Renal cortical epithelial cell (primary cell): ENCODE results near the gene ZNF783. TPM values are rescaled to one million over a fixed set of nuclear protein-coding genes. Genes with fewer than 3 reads are reported as not detected.
"Not testable (repeated sequence)": the region's sequence is repeated elsewhere in the genome, so short reads cannot be mapped to it uniquely, and the experiment has no call there.

Source experiments
- DNase-seq: peaks from one replicate; pipeline ENCODE4 v3.0.0-alpha.2; 2011; ENCODE audit warnings: low read depth
- total RNA-seq: library from RNA; depleted of rRNA; stranded (reverse); fragments of >200 nt; gene quantifications from 2 replicates; pipeline ENCODE4 v1.2.3, GENCODE V29; 2014

Gene ZNF783
- total RNA-seq, 1 donor from 2014 or later = 10.8 TPM

- DNase-seq = no peak
Observed at GRCh38 chr7:149330914-149331567, 69.0 kb downstream of the ZNF783 start.

- not testable (repeated sequence) for DNase-seq
Observed at GRCh38 chr7:149332602-149333320, 70.8 kb downstream of the ZNF783 start.

DNA sequence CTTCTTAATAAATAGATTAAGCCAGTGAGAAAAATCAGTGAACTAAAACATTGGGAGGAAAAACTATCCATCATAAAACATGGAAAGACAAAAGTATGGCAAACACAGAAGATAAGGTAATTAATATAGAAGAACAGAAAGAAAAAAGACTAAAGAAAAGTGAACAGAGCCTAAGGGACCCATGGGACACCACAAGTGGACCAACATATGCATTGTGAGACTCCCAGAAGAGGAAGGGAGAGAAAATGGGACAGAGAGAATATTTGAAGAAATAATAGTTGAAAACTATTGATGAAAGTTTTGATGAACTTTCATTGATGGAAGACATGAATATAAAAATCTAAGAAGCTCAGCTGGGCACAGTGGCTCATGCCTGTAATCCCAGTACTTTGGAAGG lies 71.3 kb downstream of the ZNF783 start:
- DNase-seq = no peak

DNA sequence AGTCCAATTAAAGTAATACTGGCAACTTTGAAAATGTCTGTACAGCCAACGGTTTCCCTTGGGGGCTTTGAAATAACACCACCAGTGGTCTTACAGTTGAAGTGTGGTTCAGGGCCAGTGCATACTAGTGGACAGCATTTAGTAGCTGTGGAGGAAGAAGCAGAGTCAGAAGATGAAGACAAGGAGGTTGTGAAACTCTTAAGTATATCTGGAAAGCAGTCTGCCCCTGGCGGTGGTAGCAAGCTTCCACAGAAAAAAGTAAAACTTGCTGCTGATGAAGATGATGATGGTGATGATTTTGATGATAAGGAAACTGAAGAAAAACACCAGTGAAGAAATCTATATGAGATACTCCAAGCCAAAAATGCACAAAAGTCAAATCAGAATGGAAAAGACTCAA lies 72.2 kb downstream of the ZNF783 start:
- no peak for DNase-seq

Other genes with a start within 250 kb of the ZNF783 start
- gene PDIA4, start 233.7 kb upstream of the ZNF783 start, total RNA-seq = 254 and 463 TPM in 2 replicates
- gene ZNF786, start 171.5 kb upstream of the ZNF783 start, total RNA-seq = 6.4 and 14.9 TPM in 2 replicates
- gene ZNF425, start 135.9 kb upstream of the ZNF783 start, total RNA-seq = 3.6 and 9.2 TPM in 2 replicates
- 7.5 and 17.8 TPM in 2 replicates for gene ZNF398, start 114.7 kb upstream of the ZNF783 start, total RNA-seq
- gene ZNF282, start 66.7 kb upstream of the ZNF783 start, total RNA-seq = 20.0 and 30.8 TPM in 2 replicates
- gene ZNF212, start 22.5 kb upstream of the ZNF783 start, total RNA-seq = 2.4 and 9.7 TPM in 2 replicates
- gene ZNF777, start 198.9 kb downstream of the ZNF783 start, total RNA-seq = 4.0 and 12.3 TPM in 2 replicates
- 19.3 and 20.1 TPM in 2 replicates for gene ZNF746, start 235.6 kb downstream of the ZNF783 start, total RNA-seq